Tibial nerve (tissue), 4 donors: Measurements from ENCODE around the gene PNCK. TPM values are rescaled to one million over a fixed set of nuclear protein-coding genes. Genes with fewer than 3 reads are reported as not detected.
"Not testable (repeated sequence)": the region's sequence is repeated elsewhere in the genome, so short reads cannot be mapped to it uniquely, and the experiment has no call there.

Experiments
- DNase-seq, 2 donors: peaks; one replicate each; pipeline ENCODE4 v3.0.0-alpha.2; 2019; ENCODE audit warnings: low spot score in 2 of 2
- H3K27ac ChIP-seq, 4 donors: fragments of 200-600 bp; sonication (generic) in 3 of 4; one replicate each; pipeline ENCODE4 v1.5.1; 2017 to 2019; ENCODE audit warnings: mild to moderate bottlenecking in 1 of 4
- H3K27me3 ChIP-seq, 2 donors: fragments of 200-600 bp; sonication (generic) in 1 of 2; one replicate each; pipeline versions ENCODE4 v1.5.1 to v1.6.0; 2017 to 2019
- H3K36me3 ChIP-seq, 3 donors: fragments of 200-600 bp; sonication (generic); one replicate each; pipeline ENCODE4 v1.5.1; 2018 to 2019
- H3K4me1 ChIP-seq, 4 donors: fragments of 200-600 bp; sonication (generic) in 3 of 4; one replicate each; pipeline ENCODE4 v1.5.1; 2017 to 2019
- H3K4me3 ChIP-seq, 4 donors: fragments of 200-600 bp; sonication (generic) in 3 of 4; one replicate each; pipeline ENCODE4 v1.5.1; 2017 to 2019; ENCODE audit warnings: mild to moderate bottlenecking in 1 of 4, moderate library complexity in 1 of 4
- H3K9me3 ChIP-seq, 4 donors: fragments of 200-600 bp; sonication (generic) in 3 of 4; one replicate each; pipeline ENCODE4 v1.5.1; 2017 to 2019
- EP300 ChIP-seq, 2 donors: sonication (generic); formaldehyde crosslinking; IDR thresholded peaks; one replicate each; pipeline ENCODE4 v1.6.1; 2017; ENCODE audit warnings: antibody characterized with exemption in 2 of 2, mild to moderate bottlenecking in 1 of 2
- POLR2A ChIP-seq, 2 donors: fragments of 450-650 bp; IDR thresholded peaks; one replicate each; pipeline ENCODE4 v1.6.1; 2017; ENCODE audit warnings: antibody characterized with exemption in 2 of 2, mild to moderate bottlenecking in 2 of 2, moderate library complexity in 2 of 2
- WGBS, 2 donors: methylation state at CpG; one replicate each; pipeline ENCODE4 v1.1.5; 2018; 5-methylcytosine and 5-hydroxymethylcytosine counted together
- total RNA-seq, 4 donors: library from RNA; depleted of rRNA; stranded (reverse); fragments of >200 nt; gene quantifications; one replicate each; pipeline ENCODE4 v1.1.0, GENCODE V29; 2016
- TF ChIP-seq, protein P1 (sequence below), 5 experiments: fragments of 200-600 bp in 3 of 5; fragments of 450-650 bp in 2 of 5; sonication (generic) in 3 of 5; IDR thresholded peaks; one replicate each; pipeline ENCODE4 v1.5.1; 2016 to 2019; ENCODE audit warnings: antibody characterized with exemption in 5 of 5, mild to moderate bottlenecking in 3 of 5, moderate library complexity in 2 of 5

PNCK gene
- total RNA-seq, 4 donors from 2014 or later = 0.63 to 4.5 (median 3.6) TPM; not detected in 1

DNA sequence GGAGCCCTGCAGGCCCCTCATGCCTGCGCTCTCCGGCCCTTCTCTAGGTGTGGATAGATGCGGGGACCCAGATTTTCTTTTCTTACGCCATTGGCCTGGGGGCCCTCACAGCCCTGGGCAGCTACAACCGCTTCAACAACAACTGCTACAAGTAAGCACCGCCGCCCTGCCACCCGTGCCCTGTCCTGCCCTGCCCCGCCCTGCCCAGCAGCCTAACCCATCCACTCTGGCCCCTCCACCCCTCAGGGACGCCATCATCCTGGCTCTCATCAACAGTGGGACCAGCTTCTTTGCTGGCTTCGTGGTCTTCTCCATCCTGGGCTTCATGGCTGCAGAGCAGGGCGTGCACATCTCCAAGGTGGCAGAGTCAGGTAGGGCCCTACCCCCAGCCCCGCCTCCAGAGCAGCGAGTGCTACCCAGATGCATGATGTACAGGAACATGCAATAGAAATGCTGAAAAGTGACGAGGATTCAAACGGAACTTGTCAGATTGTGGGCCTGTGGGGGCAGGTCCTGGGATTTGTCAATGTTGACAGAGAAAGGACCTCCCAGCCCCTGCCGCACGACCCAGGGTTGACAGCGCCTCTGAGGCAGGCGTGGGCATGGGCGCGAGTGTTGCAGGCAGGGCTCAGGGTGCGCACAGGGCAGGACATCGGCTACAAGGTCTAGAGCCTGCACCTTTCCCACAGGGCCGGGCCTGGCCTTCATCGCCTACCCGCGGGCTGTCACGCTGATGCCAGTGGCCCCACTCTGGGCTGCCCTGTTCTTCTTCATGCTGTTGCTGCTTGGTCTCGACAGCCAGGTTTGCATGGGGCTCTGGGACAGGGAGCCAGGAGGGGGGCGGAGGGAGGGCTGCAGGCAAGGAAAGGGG is 19.8 kb upstream of the PNCK start:
- 81 to 89% methylated on average over 13 to 26 of the region's 31 CpGs for WGBS, 2 donors
- H3K4me1 ChIP-seq = peaks cover 0 to 8% (median 0%) of the 10 kb centered on the region in 4 donors

DNA sequence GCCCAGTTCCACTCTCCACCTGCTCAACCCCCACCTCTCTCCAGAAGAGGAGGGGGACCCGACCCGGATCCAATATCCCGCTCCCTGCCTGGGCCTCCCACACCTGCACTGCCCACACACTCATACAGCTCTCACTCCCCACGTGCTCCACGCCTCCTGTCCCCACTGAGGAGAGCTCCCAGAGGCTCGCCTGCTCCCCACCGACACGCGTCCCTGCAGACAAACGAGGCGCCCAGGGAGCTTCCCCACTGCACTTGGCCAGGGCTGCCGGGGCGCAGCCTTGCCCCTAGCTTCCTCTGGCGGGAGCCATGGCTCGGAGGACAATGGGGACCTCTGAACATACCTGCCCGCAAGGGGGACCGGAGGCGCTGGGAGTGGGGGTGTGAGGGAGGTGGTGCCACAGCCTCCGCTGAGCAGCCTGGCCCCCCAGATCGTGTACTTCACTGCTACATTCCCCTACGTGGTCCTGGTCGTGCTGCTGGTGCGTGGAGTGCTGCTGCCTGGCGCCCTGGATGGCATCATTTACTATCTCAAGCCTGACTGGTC is 19.1 kb upstream of the PNCK start:
- no peak overlapping the region for H3K27ac ChIP-seq
- no peak overlapping the region for H3K4me3 ChIP-seq
- 80% methylated on average over 3 to 20 of the region's 24 CpGs for WGBS, 2 donors
- no peaks in the 10 kb centered on the region for H3K9me3 ChIP-seq
- peaks cover 0 to 29% (median 0%) of the 10 kb centered on the region in 3 donors for H3K36me3 ChIP-seq
- no peak for TF ChIP-seq POLR2A (IDR thresholded peaks at IDR 0.05)
- TF ChIP-seq, protein P1, sequence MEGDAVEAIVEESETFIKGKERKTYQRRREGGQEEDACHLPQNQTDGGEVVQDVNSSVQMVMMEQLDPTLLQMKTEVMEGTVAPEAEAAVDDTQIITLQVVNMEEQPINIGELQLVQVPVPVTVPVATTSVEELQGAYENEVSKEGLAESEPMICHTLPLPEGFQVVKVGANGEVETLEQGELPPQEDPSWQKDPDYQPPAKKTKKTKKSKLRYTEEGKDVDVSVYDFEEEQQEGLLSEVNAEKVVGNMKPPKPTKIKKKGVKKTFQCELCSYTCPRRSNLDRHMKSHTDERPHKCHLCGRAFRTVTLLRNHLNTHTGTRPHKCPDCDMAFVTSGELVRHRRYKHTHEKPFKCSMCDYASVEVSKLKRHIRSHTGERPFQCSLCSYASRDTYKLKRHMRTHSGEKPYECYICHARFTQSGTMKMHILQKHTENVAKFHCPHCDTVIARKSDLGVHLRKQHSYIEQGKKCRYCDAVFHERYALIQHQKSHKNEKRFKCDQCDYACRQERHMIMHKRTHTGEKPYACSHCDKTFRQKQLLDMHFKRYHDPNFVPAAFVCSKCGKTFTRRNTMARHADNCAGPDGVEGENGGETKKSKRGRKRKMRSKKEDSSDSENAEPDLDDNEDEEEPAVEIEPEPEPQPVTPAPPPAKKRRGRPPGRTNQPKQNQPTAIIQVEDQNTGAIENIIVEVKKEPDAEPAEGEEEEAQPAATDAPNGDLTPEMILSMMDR (IDR thresholded peaks at IDR 0.05) = no peak
- no peak for TF ChIP-seq EP300 (IDR thresholded peaks at IDR 0.05)
- no peak for DNase-seq
- peaks cover 0 to 8% (median 0%) of the 10 kb centered on the region in 4 donors for H3K4me1 ChIP-seq
- no peaks in the 10 kb centered on the region for H3K27me3 ChIP-seq

More for the DNA sequence above, 19.8 kb upstream of the PNCK start:
- no peak for DNase-seq
- H3K27ac ChIP-seq = no peak overlapping the region
- no peak overlapping the region for H3K4me3 ChIP-seq
- TF ChIP-seq, protein P1 (IDR thresholded peaks at IDR 0.05) = no peak
- TF ChIP-seq POLR2A (IDR thresholded peaks at IDR 0.05) (no peak), EP300 (IDR thresholded peaks at IDR 0.05) (no peak)
- H3K36me3 ChIP-seq = peaks cover 0 to 29% (median 0%) of the 10 kb centered on the region in 3 donors
- H3K27me3 ChIP-seq = no peaks in the 10 kb centered on the region
- H3K9me3 ChIP-seq = no peaks in the 10 kb centered on the region

DNA sequence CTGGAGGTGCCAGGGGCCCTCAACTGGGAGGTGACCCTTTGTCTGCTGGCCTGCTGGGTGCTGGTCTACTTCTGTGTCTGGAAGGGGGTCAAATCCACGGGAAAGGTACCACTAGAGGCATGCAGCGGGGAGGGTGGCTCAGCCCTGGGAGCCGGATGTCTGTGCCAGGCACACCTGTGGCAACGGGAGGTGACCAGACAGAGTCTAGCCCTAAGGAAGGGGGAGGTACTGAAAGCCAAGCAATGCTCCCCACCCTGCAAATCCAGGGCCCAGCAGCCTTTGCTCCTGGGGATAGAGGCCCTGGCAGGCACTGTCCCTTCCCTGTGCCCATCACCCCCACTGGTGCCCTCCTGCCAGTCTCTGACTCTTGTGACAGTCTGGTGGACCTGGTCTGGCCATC is 18.4 kb upstream of the PNCK start:
- Histone ChIP-seq H3K36me3 (peaks cover 0 to 22% (median 0%) of the 10 kb centered on the region in 3 donors), H3K4me3 (no peak overlapping the region), H3K4me1 (peaks cover 0 to 12% (median 0%) of the 10 kb centered on the region in 4 donors), H3K27me3 (no peaks in the 10 kb centered on the region), H3K9me3 (no peaks in the 10 kb centered on the region), H3K27ac (no peak overlapping the region)
- DNase-seq = no peak
- TF ChIP-seq, protein P1 (IDR thresholded peaks at IDR 0.05) = no peak
- 66% methylated on average over 4 of the region's 4 CpGs; no CpG with 5 or more reads in 1 of the 2 donors for whole genome bisulfite sequencing, 2 donors

DNA sequence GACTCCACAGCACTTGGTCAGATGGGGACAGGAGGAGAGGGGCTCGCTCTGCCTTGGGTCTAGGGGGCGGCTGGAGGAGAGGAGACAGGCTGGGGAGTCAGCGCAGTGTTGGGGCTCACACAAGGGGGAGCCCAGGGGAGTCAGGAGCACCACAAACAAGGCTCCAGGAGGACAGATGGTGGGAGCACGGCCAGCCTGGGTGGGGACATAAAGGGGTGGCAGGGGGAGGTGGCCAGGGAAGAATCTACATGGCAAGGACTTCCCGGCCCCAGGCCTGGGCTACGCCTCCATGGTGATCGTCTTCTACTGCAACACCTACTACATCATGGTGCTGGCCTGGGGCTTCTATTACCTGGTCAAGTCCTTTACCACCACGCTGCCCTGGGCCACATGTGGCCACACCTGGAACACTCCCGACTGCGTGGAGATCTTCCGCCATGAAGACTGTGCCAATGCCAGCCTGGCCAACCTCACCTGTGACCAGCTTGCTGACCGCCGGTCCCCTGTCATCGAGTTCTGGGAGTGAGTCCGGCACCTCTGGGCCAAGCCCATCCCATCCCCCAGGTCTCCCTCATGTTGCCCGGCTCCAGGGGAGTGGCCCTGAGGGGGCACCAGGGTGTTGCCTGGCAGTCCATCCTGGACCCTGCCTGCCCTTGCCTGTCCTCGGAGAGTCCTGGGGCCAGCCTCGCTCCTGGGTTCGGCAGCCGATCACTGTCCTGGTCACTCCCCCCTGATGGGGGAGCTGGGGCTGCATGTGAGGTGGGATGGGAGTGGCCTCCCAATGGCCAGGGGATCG is 17.6 kb upstream of the PNCK start:
- Histone ChIP-seq H3K36me3 (peaks cover 0 to 18% (median 0%) of the 10 kb centered on the region in 3 donors), H3K4me1 (peaks cover 0 to 14% (median 0%) of the 10 kb centered on the region in 4 donors)
- not testable (repeated sequence) for H3K27me3 ChIP-seq, H3K9me3 ChIP-seq, H3K4me3 ChIP-seq, DNase-seq, H3K27ac ChIP-seq
- WGBS, 2 donors = 84 to 95% methylated on average over 4 to 15 of the region's 21 CpGs

DNA sequence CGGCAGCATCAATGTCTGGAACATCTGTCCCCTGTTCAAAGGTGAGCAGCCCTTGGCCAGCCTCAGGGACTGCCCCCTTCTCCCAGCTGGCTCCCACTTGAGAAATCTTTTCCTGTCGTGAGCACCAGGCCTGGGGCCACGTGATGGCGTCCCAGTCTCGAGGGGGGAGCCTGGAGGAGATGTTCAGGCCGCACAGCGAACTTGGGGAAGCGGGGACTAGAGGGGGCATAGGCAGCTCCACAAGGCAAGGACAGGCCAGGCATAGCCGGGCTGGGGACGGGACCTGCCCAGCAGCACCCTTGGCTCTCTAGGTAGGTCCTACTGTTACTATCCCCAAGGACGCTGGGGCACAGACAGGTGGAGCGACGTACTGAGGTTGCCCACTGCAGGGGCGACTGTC is 16.9 kb upstream of the PNCK start:
- 78 to 89% methylated on average over 8 to 12 of the region's 14 CpGs for WGBS, 2 donors
- TF ChIP-seq, protein P1 (IDR thresholded peaks at IDR 0.05) = no peak
- TF ChIP-seq EP300 (IDR thresholded peaks at IDR 0.05) (no peak), POLR2A (IDR thresholded peaks at IDR 0.05) (no peak)
- Histone ChIP-seq H3K36me3 (peaks cover 0 to 18% (median 0%) of the 10 kb centered on the region in 3 donors), H3K4me3 (no peak overlapping the region), H3K9me3 (no peaks in the 10 kb centered on the region), H3K27ac (peak overlapping the region in 2 of 4 donors; percentile 72 to 88), H3K4me1 (peaks cover 0 to 14% (median 0%) of the 10 kb centered on the region in 4 donors), H3K27me3 (no peaks in the 10 kb centered on the region)
- DNase-seq = no peak
